ENCODE measurements around the gene MLN. TPM values are rescaled to one million over a fixed set of nuclear protein-coding genes. Genes with fewer than 3 reads are reported as not detected.

The MLN gene
- total and polyA plus RNA-seq, 8 donors = not detected

- H3K27ac ChIP-seq = no peak overlapping the region
- no peak overlapping the region for H3K4me3 ChIP-seq
- no peaks in the 10 kb centered on the region for H3K9me3 ChIP-seq
- 59 to 83% (median 75%) methylated on average over 3 of the region's 3 CpGs for WGBS, 5 donors
- H3K4me1 ChIP-seq = peaks cover 0 to 4% (median 0%) of the 10 kb centered on the region in 4 donors
- H3K27me3 ChIP-seq = peaks cover 0 to 47% (median 9%) of the 10 kb centered on the region in 3 donors
- no peak for DNase-seq
- TF ChIP-seq POLR2AphosphoS5 (IDR thresholded peaks at IDR 0.05) (no peak), POLR2A (IDR thresholded peaks at IDR 0.05) (no peak), EP300 (IDR thresholded peaks at IDR 0.05) (no peak)
- TF ChIP-seq, protein P1, sequence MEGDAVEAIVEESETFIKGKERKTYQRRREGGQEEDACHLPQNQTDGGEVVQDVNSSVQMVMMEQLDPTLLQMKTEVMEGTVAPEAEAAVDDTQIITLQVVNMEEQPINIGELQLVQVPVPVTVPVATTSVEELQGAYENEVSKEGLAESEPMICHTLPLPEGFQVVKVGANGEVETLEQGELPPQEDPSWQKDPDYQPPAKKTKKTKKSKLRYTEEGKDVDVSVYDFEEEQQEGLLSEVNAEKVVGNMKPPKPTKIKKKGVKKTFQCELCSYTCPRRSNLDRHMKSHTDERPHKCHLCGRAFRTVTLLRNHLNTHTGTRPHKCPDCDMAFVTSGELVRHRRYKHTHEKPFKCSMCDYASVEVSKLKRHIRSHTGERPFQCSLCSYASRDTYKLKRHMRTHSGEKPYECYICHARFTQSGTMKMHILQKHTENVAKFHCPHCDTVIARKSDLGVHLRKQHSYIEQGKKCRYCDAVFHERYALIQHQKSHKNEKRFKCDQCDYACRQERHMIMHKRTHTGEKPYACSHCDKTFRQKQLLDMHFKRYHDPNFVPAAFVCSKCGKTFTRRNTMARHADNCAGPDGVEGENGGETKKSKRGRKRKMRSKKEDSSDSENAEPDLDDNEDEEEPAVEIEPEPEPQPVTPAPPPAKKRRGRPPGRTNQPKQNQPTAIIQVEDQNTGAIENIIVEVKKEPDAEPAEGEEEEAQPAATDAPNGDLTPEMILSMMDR (IDR thresholded peaks at IDR 0.05) = no peak
- intact Hi-C loops (cut with DNase I; ENCODE audit: low total_unique reads) = no loop called here
- no peaks in the 10 kb centered on the region for H3K36me3 ChIP-seq
These were observed 46.5 kb upstream of the MLN start for GRCh38 chr6:33850296-33850695.

DNA sequence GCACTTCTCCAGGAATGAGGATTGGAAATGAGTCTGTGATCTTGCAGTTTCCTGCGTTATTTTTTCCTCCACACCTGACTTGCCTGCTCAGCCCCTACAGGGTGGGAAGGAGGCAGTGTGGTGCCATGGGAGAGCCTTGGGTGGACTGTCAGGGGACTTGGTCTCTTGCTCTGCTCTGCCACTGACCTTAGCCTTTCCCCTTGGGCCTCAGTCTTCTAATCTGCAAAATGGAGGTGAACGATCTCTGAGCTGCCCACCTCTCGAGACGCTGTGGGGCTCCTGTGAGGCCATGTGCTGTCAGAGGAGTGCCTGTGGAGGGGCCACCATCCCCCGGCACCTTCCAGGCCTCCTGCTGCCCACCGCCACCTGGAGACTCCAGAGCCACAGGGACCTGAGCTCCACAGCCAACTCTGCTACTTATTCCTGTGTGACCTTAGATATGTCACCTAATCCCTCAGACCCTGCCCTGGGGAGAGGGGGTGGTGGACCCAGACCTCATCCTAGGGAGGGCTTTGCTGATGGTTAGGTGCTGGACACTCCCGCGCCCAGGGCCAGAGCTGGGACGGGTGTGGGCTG is 45.8 kb upstream of the MLN start:
- intact Hi-C loops (cut with DNase I; ENCODE audit: low total_unique reads) = no loop called here

DNA sequence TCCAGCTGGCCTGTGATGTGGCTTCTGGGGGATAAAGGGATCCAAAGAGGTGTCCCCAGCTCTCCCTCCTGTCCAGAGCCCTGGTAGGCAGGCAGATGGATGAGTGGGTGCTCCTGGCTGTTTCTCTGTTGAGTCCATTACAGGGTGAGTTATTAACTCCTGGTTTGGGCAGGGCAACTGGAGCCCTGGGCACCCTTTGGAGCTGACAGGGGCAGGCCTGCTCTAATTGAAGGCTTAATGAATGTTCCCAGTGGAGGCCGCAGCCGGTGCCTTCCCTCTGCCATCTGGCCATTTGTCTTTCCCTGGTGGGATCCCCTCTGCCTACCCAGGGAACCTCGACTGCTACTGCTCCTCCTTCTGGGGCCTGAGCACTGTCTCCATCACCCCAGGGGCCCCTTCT is 44.7 kb upstream of the MLN start:
- DNase-seq = no peak
- no peaks in the 10 kb centered on the region for H3K36me3 ChIP-seq
- 63 to 85% (median 79%) methylated on average over 3 of the region's 3 CpGs for WGBS, 5 donors
- no peak overlapping the region for H3K4me3 ChIP-seq
- no peak for TF ChIP-seq POLR2A (IDR thresholded peaks at IDR 0.05)
- H3K27ac ChIP-seq = no peak overlapping the region
- H3K4me1 ChIP-seq = peaks cover 0 to 4% (median 0%) of the 10 kb centered on the region in 4 donors
- peaks cover 0 to 29% (median 4%) of the 10 kb centered on the region in 3 donors for H3K27me3 ChIP-seq
- H3K9me3 ChIP-seq = no peaks in the 10 kb centered on the region
- intact Hi-C loops (cut with DNase I; ENCODE audit: low total_unique reads) = no loop called here

More for the DNA sequence above, 45.8 kb upstream of the MLN start:
- Histone ChIP-seq H3K4me3 (no peak overlapping the region), H3K4me1 (peaks cover 0 to 4% (median 0%) of the 10 kb centered on the region in 4 donors), H3K36me3 (no peaks in the 10 kb centered on the region), H3K9me3 (no peaks in the 10 kb centered on the region), H3K27ac (no peak overlapping the region), H3K27me3 (peaks cover 0 to 40% (median 4%) of the 10 kb centered on the region in 3 donors)
- TF ChIP-seq POLR2AphosphoS5 (IDR thresholded peaks at IDR 0.05) (no peak), POLR2A (IDR thresholded peaks at IDR 0.05) (no peak), EP300 (IDR thresholded peaks at IDR 0.05) (no peak)
- TF ChIP-seq, protein P1 (IDR thresholded peaks at IDR 0.05) = no peak
- WGBS, 5 donors = 88 to 95% (median 92%) methylated on average over 6 to 9 of the region's 9 CpGs
- no peak for DNase-seq

- no peaks in the 10 kb centered on the region for H3K9me3 ChIP-seq
- H3K36me3 ChIP-seq = no peaks in the 10 kb centered on the region
- TF ChIP-seq POLR2A (IDR thresholded peaks at IDR 0.05) = no peak
- no peak for TF ChIP-seq POLR2AphosphoS5 (IDR thresholded peaks at IDR 0.05)
- TF ChIP-seq, protein P1 (IDR thresholded peaks at IDR 0.05) = no peak
- TF ChIP-seq EP300 (IDR thresholded peaks at IDR 0.05) = no peak
- intact Hi-C loops (cut with DNase I; ENCODE audit: low total_unique reads) = no loop called here
- H3K27me3 ChIP-seq = peaks cover 0 to 23% (median 0%) of the 10 kb centered on the region in 3 donors
- H3K27ac ChIP-seq = no peak overlapping the region
- WGBS, 5 donors = 53 to 70% (median 67%) methylated on average over 1 of the region's 1 CpG
- H3K4me3 ChIP-seq = no peak overlapping the region
- H3K4me1 ChIP-seq = peaks cover 0 to 4% (median 0%) of the 10 kb centered on the region in 4 donors
- DNase-seq = no peak
These were observed 44.1 kb upstream of the MLN start for GRCh38 chr6:33847867-33848266.

GRCh38 chr6:33847078-33847477 is 43.3 kb upstream of the MLN start:
- no peak overlapping the region for H3K4me3 ChIP-seq
- no peaks in the 10 kb centered on the region for H3K36me3 ChIP-seq
- H3K27me3 ChIP-seq = peaks cover 0 to 16% (median 0%) of the 10 kb centered on the region in 3 donors
- no peak for DNase-seq
- H3K27ac ChIP-seq = no peak overlapping the region
- intact Hi-C loops (cut with DNase I; ENCODE audit: low total_unique reads) = no loop called here
- H3K9me3 ChIP-seq = no peaks in the 10 kb centered on the region
- peaks cover 0 to 3% (median 0%) of the 10 kb centered on the region in 4 donors for H3K4me1 ChIP-seq
- 80 to 90% (median 85%) methylated on average over 6 of the region's 6 CpGs for WGBS, 5 donors
- TF ChIP-seq POLR2AphosphoS5 (IDR thresholded peaks at IDR 0.05) (no peak), POLR2A (IDR thresholded peaks at IDR 0.05) (no peak), EP300 (IDR thresholded peaks at IDR 0.05) (no peak)
- TF ChIP-seq, protein P1 (IDR thresholded peaks at IDR 0.05) = no peak
